SK-N-SH treated with all-trans-retinoic acid at 6 μM for 48 hours (cell line): ENCODE measurements around the gene POU6F2.

Experiments
- ATAC-seq: fragments of 200-7000 bp; cut with Tn5 transposase; 3 replicates; pipeline ENCODE4 v1.9.1; 2020; ENCODE audit warnings: mild to moderate bottlenecking, moderate library complexity
- ARNTL ChIP-seq: fragments of 450-650 bp; formaldehyde crosslinking; IDR thresholded peaks from 2 replicates; pipeline ENCODE4 v1.5.0; 2020; ENCODE audit warnings: low read depth, mild to moderate bottlenecking, moderate library complexity, borderline replicate concordance
- ESRRG ChIP-seq: fragments of 250-450 bp; sonication (Bioruptor Pico); IDR thresholded peaks from 2 replicates; pipeline ENCODE4 v1.6.1; 2021; ENCODE audit warnings: mild to moderate bottlenecking
- ISL1 ChIP-seq: fragments of 250-450 bp; sonication (Bioruptor Pico); IDR thresholded peaks from 2 replicates; pipeline ENCODE4 v2.1.2; 2022; ENCODE audit warnings: mild to moderate bottlenecking, moderate library complexity
- PATZ1 ChIP-seq: fragments of 250-450 bp; sonication (Bioruptor Pico); IDR thresholded peaks from 2 replicates; pipeline ENCODE4 v1.8.0; 2020; ENCODE audit warnings: mild to moderate bottlenecking, moderate library complexity, borderline replicate concordance
- PPARA ChIP-seq: fragments of 250-450 bp; sonication (Bioruptor Pico); IDR thresholded peaks from 2 replicates; pipeline ENCODE4 v1.5.0; 2020; ENCODE audit warnings: mild to moderate bottlenecking, borderline replicate concordance
- RARB ChIP-seq: fragments of 250-450 bp; sonication (Bioruptor Pico); IDR thresholded peaks from 2 replicates; pipeline ENCODE4 v1.8.0; 2021; ENCODE audit warnings: mild to moderate bottlenecking, moderate library complexity
- TCF4 ChIP-seq: fragments of 250-450 bp; sonication (Bioruptor Pico); IDR thresholded peaks from 2 replicates; pipeline ENCODE4 v1.8.0; 2021; ENCODE audit warnings: mild to moderate bottlenecking, moderate library complexity, borderline replicate concordance
- TOX ChIP-seq: fragments of 250-450 bp; sonication (Bioruptor Pico); IDR thresholded peaks from 2 replicates; pipeline ENCODE4 v1.8.0; 2021; ENCODE audit warnings: mild to moderate bottlenecking, moderate library complexity, borderline replicate concordance
- ZC3H10 ChIP-seq: fragments of 250-450 bp; sonication (Bioruptor Pico); IDR thresholded peaks from 2 replicates; pipeline ENCODE4 v1.5.1; 2021; ENCODE audit warnings: mild to moderate bottlenecking, moderate library complexity
- ZFP3 ChIP-seq: fragments of 250-450 bp; sonication (Bioruptor Pico); IDR thresholded peaks from 2 replicates; pipeline ENCODE4 v1.5.0; 2020; ENCODE audit warnings: mild to moderate bottlenecking, moderate library complexity
- ZFP30 ChIP-seq: fragments of 450-650 bp; formaldehyde crosslinking; IDR thresholded peaks from 2 replicates; pipeline ENCODE4 v1.5.0; 2022; ENCODE audit warnings: mild to moderate bottlenecking, moderate library complexity
- ZNF70 ChIP-seq: fragments of 450-650 bp; formaldehyde crosslinking; IDR thresholded peaks from 2 replicates; pipeline ENCODE4 v1.5.0; 2020; ENCODE audit warnings: mild to moderate bottlenecking, moderate library complexity
- ZNF8 ChIP-seq: fragments of 450-650 bp; formaldehyde crosslinking; IDR thresholded peaks from 2 replicates; pipeline ENCODE4 v1.5.0; 2020; ENCODE audit warnings: mild to moderate bottlenecking, moderate library complexity
- TF ChIP-seq, protein P1 (sequence below): fragments of 250-450 bp; sonication (Bioruptor Pico); IDR thresholded peaks from 2 replicates; pipeline ENCODE4 v1.5.1; 2021; ENCODE audit warnings: mild to moderate bottlenecking, moderate library complexity
- TF ChIP-seq, protein P2 (sequence below): fragments of 250-450 bp; sonication (Bioruptor Pico); IDR thresholded peaks from 2 replicates; pipeline ENCODE4 v1.5.1; 2020; ENCODE audit warnings: low read depth, mild to moderate bottlenecking, moderate library complexity

The POU6F2 gene

DNA sequence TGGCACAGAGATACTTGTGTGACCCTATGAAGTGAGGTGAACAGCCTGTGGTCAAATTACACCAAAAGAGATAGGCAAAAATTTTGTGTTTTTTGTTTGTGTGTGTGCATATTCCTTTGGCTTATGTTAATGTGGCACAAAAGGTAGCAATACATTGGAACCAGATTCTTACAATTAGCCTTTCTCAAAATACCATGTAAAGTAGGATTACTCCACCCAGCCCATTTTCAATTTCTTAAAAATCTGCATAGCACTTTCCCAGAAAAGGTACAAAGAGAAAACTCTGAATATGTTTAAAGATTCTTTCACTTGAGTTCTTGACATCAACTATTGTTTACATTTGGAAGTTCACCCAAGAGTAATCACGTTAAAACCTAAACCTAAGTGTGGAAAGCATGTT is 431.2 kb downstream of the POU6F2 start:
- TF ChIP-seq ZFP3 (CRISPR knock-in tag) = no peak
- no peak for TF ChIP-seq PATZ1 (CRISPR knock-in tag)
- TF ChIP-seq ARNTL (CRISPR knock-in tag) = no peak
- TF ChIP-seq, protein P1, sequence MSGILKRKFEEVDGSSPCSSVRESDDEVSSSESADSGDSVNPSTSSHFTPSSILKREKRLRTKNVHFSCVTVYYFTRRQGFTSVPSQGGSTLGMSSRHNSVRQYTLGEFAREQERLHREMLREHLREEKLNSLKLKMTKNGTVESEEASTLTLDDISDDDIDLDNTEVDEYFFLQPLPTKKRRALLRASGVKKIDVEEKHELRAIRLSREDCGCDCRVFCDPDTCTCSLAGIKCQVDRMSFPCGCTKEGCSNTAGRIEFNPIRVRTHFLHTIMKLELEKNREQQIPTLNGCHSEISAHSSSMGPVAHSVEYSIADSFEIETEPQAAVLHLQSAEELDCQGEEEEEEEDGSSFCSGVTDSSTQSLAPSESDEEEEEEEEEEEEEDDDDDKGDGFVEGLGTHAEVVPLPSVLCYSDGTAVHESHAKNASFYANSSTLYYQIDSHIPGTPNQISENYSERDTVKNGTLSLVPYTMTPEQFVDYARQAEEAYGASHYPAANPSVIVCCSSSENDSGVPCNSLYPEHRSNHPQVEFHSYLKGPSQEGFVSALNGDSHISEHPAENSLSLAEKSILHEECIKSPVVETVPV (CRISPR knock-in tag) = no peak
- no peak for TF ChIP-seq PPARA (CRISPR knock-in tag)
- no peak for TF ChIP-seq ZC3H10 (CRISPR knock-in tag)
- no peak for TF ChIP-seq TOX (CRISPR knock-in tag)
- no peak for TF ChIP-seq ESRRG (CRISPR knock-in tag)
- no peak for TF ChIP-seq RARB (CRISPR knock-in tag)
- no peak for TF ChIP-seq ZNF8 (CRISPR knock-in tag)
- no peak for ATAC-seq

DNA sequence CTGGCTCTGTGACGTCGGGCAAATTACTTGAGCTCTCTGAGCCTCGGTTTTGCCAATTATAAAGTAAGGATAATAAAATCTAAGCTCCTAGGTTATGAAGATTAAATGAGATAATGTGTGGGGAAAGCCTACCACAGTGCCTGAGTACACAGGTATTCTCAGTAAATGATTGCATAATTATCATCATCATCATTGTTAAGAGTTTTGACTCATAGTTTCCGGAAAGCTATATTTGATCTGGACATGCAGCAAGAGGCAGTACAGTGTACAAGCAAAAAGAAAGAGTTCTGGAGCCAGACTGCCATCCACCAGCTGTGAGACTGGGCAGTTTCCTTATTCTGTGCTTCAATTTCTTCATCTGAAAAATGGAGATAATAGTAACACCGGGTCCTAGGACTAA is 432.9 kb downstream of the POU6F2 start:
- ATAC-seq = no peak
- TF ChIP-seq TCF4 (CRISPR knock-in tag) (no peak), ZFP30 (no peak), ZFP3 (CRISPR knock-in tag) (no peak), ZC3H10 (CRISPR knock-in tag) (no peak), ISL1 (no peak), RARB (CRISPR knock-in tag) (no peak)

DNA sequence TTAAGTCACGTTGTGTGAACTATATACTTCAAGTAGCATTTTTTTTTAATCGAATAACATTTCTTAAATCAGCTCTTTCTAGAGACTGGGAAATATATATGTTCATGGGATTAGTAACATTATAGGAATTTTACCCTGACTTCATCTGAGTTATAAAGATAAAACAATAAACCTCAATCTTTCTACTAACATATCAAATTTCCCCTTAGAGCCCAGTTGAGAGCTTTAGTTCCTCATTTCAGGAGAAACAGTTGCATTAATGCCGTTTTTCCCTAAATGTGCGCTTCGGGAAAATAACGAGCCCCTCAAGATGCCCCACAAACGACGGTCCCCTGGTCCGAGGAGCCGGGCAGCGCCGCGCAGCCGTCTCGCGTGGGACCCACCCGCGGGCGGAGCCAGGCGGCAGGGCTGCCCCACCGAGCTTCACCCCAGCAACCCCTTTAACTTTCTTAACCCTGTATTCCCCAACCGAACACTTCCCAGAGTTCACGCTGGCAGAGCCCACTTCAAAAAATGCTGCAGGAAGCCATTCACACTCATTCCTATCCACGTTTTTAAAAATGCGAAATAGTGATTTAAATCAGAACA is 436.0 kb downstream of the POU6F2 start:
- TF ChIP-seq PATZ1 (CRISPR knock-in tag) (no peak), TCF4 (CRISPR knock-in tag) (no peak), ZNF70 (CRISPR knock-in tag) (no peak)
- TF ChIP-seq, protein P2, sequence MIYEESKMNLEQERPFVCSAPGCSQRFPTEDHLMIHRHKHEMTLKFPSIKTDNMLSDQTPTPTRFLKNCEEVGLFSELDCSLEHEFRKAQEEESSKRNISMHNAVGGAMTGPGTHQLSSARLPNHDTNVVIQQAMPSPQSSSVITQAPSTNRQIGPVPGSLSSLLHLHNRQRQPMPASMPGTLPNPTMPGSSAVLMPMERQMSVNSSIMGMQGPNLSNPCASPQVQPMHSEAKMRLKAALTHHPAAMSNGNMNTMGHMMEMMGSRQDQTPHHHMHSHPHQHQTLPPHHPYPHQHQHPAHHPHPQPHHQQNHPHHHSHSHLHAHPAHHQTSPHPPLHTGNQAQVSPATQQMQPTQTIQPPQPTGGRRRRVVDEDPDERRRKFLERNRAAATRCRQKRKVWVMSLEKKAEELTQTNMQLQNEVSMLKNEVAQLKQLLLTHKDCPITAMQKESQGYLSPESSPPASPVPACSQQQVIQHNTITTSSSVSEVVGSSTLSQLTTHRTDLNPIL (CRISPR knock-in tag) = no peak
- ATAC-seq = peak; percentile 31

DNA sequence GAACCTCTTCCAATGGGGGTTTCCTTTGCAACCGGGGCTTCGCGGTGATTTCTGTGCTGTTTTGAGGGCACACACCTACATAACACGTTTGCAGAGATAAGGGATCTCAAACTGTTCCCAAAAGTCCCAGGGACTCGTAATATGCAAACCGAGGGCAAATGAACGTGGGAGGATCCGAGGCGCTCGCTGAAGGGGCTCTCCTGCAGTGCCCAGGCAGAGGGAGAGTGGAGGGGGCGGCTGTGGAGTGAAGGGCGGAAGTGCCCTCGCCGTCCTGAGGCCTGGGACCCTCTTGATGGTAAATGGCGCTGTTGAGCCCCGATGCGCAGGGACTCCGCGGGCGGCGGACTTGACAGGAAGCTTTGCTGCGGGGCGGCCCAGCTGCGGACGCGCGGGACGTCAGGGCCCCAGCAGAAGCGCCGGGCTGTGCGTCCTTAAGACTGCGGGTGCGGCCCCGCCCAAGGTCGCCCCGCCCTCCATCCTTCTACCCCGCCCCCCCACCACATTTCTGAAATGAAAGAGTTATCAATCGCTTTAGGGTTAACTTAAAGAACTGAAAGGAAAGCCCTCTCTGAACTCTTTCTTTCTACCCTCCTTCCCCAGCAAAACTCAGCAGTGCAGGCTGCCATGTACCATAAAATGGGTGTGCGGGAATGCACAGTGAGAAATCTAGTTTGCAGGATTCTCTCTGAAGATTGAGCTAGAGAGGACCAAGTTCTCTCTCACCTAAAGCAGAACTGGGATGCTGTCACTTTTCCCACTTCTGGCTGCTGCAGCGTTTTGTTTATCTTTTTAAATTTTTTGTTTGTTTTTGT is 436.7 kb downstream of the POU6F2 start:
- peak; percentile 90 for ATAC-seq
- TF ChIP-seq ZC3H10 (CRISPR knock-in tag) = no peak
- TF ChIP-seq, protein P1 (CRISPR knock-in tag) = no peak
- TF ChIP-seq ISL1 = no peak
- TF ChIP-seq ZNF70 (CRISPR knock-in tag) = no peak
- TF ChIP-seq, all 23 proteins: peak for 0
